Mesenteric fat pad (tissue), 1 donor: ENCODE data around the gene CTTNBP2NL. TPM values are rescaled to one million over a fixed set of nuclear protein-coding genes. Genes with fewer than 3 reads are reported as not detected.
"Not testable (repeated sequence)": the region's sequence is repeated elsewhere in the genome, so short reads cannot be mapped to it uniquely, and the experiment has no call there.

Experiments used
- DNase-seq: peaks from one replicate; pipeline ENCODE4 v3.0.0-alpha.2; 2020; ENCODE audit warnings: low spot score
- total RNA-seq: library from RNA; stranded (reverse); fragmentation: NEBNext Ultra II Directional; extraction: Animal tissue kit (Norgen Biotek cat#: 25700); gene quantifications from one replicate; pipeline ENCODE4 v1.2.1, GENCODE V29; 2021
- donor health status: DM: yes; HTN: yes; CAD: no.

CTTNBP2NL gene
- total RNA-seq, 1 donor from 2014 or later: 44.4 TPM

- no peak for DNase-seq
Measured at GRCh38 chr1:112461200-112461871, 65.3 kb downstream of the CTTNBP2NL start.

GRCh38 chr1:112462953-112463279 is 66.9 kb downstream of the CTTNBP2NL start:
- no peak for DNase-seq

GRCh38 chr1:112464501-112464900 is 68.5 kb downstream of the CTTNBP2NL start:
- no peak for DNase-seq

- no peak for DNase-seq
Measured at GRCh38 chr1:112465122-112465521, 69.1 kb downstream of the CTTNBP2NL start.

GRCh38 chr1:112466078-112466660 is 70.2 kb downstream of the CTTNBP2NL start:
- peak; percentile 99 for DNase-seq

GRCh38 chr1:112470324-112470723 is 74.3 kb downstream of the CTTNBP2NL start:
- DNase-seq: not testable (repeated sequence)

GRCh38 chr1:112470966-112471365 is 75.0 kb downstream of the CTTNBP2NL start:
- DNase-seq: no peak

GRCh38 chr1:112472142-112472541 is 76.1 kb downstream of the CTTNBP2NL start:
- no peak for DNase-seq

- DNase-seq: no peak
Measured at GRCh38 chr1:112477550-112477949, 81.5 kb downstream of the CTTNBP2NL start.

- DNase-seq: no peak
Measured at GRCh38 chr1:112478314-112478713, 82.3 kb downstream of the CTTNBP2NL start.

GRCh38 chr1:112486063-112486462 is 90.0 kb downstream of the CTTNBP2NL start:
- not testable (repeated sequence) for DNase-seq

- DNase-seq: not testable (repeated sequence)
Measured at GRCh38 chr1:112487686-112488085, 91.7 kb downstream of the CTTNBP2NL start.

- DNase-seq: no peak
Measured at GRCh38 chr1:112488141-112488540, 92.1 kb downstream of the CTTNBP2NL start.

- no peak for DNase-seq
Measured at GRCh38 chr1:112492076-112492475, 96.1 kb downstream of the CTTNBP2NL start.

GRCh38 chr1:112493351-112493750 is 97.3 kb downstream of the CTTNBP2NL start:
- DNase-seq: no peak

GRCh38 chr1:112496290-112496689 is 100.3 kb downstream of the CTTNBP2NL start:
- no peak for DNase-seq

- DNase-seq: no peak
Measured at GRCh38 chr1:112501810-112502641, 106.0 kb downstream of the CTTNBP2NL start.

GRCh38 chr1:112502826-112503225 is 106.8 kb downstream of the CTTNBP2NL start:
- no peak for DNase-seq

GRCh38 chr1:112504001-112504660 is 108.1 kb downstream of the CTTNBP2NL start:
- DNase-seq: no peak

GRCh38 chr1:112504661-112505399 is 108.8 kb downstream of the CTTNBP2NL start:
- no peak for DNase-seq

GRCh38 chr1:112505400-112505785 is 109.4 kb downstream of the CTTNBP2NL start:
- no peak for DNase-seq
